ENCODE results near the gene MAP1B. TPM values are rescaled to one million over a fixed set of nuclear protein-coding genes. Genes with fewer than 3 reads are reported as not detected.

The MAP1B gene
- total RNA-seq, 1 donor from 2014 or later: 58.6 TPM

DNA sequence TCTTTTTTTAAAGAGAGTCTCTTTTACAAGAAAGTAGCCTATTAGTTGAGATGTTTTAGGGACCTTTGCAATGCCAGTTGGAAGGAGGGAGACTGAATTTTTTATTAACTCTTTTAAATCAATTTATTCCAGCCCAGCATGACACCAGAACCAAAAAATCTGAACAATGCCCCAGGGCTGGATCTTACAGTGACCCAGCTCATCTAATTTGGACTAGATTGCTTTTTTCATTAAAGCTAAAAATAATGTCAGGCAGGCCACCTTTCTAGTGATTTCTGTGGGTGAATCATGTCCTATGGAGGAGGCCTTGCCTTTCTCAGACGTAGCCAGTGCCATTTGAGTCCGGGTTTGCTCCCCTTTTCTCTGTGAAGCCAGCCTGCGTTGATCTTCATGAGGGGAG is 38.8 kb downstream of the MAP1B start:
- Mint-ChIP-seq H3K9me3 (ENCODE audit: low read depth) (no peaks in the 10 kb centered on the region), H3K27me3 (no peaks in the 10 kb centered on the region), H3K4me3 (ENCODE audit: low read depth) (no peak overlapping the region), H3K36me3 (ENCODE audit: insufficient read depth) (no peaks in the 10 kb centered on the region), H3K27ac (no peak overlapping the region), H3K4me1 (ENCODE audit: low read depth) (peaks cover 5% of the 10 kb centered on the region)
- no peak for DNase-seq (ENCODE audit: low spot score, unreplicated experiment)
- TF ChIP-seq CTCF (IDR thresholded peaks at IDR 0.05; ENCODE audit: unreplicated experiment): no peak

GRCh38 chr5:72147569-72147968 is 40.3 kb downstream of the MAP1B start:
- no peaks in the 10 kb centered on the region for H3K27me3 Mint-ChIP-seq
- H3K36me3 Mint-ChIP-seq (ENCODE audit: insufficient read depth): no peaks in the 10 kb centered on the region
- H3K4me3 Mint-ChIP-seq (ENCODE audit: low read depth): no peak overlapping the region
- no peak for TF ChIP-seq CTCF (IDR thresholded peaks at IDR 0.05; ENCODE audit: unreplicated experiment)
- H3K27ac Mint-ChIP-seq: no peak overlapping the region
- DNase-seq (ENCODE audit: low spot score, unreplicated experiment): no peak
- no peaks in the 10 kb centered on the region for H3K9me3 Mint-ChIP-seq (ENCODE audit: low read depth)
- peaks cover 9% of the 10 kb centered on the region for H3K4me1 Mint-ChIP-seq (ENCODE audit: low read depth)

GRCh38 chr5:72149742-72150141 is 42.5 kb downstream of the MAP1B start:
- Mint-ChIP-seq H3K4me1 (ENCODE audit: low read depth) (peaks cover 15% of the 10 kb centered on the region), H3K9me3 (ENCODE audit: low read depth) (no peaks in the 10 kb centered on the region), H3K27ac (no peak overlapping the region), H3K4me3 (ENCODE audit: low read depth) (no peak overlapping the region), H3K27me3 (no peaks in the 10 kb centered on the region), H3K36me3 (ENCODE audit: insufficient read depth) (no peaks in the 10 kb centered on the region)
- no peak for DNase-seq (ENCODE audit: low spot score, unreplicated experiment)
- TF ChIP-seq CTCF (IDR thresholded peaks at IDR 0.05; ENCODE audit: unreplicated experiment): no peak

DNA sequence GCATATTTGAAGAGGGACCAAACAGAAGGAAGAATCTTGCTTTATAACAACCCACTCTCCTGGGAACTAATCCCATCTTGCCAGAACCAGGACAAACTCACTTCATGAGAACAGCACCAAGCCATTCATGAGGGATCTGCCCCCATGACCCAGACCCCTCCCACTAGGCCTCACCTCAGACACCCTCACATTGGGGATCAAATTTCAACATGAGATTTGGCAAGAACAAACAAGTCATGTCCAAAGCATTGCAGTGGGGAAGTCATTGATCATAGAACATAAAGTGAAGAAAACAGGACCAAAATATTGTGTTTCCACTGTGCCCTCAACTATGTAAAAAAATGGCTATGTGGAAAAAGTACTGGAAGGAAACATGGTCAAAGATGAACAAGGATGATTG is 43.9 kb downstream of the MAP1B start:
- H3K27me3 Mint-ChIP-seq: no peaks in the 10 kb centered on the region
- H3K9me3 Mint-ChIP-seq (ENCODE audit: low read depth): no peaks in the 10 kb centered on the region
- peaks cover 16% of the 10 kb centered on the region for H3K4me1 Mint-ChIP-seq (ENCODE audit: low read depth)
- DNase-seq (ENCODE audit: low spot score, unreplicated experiment): no peak
- no peak overlapping the region for H3K27ac Mint-ChIP-seq
- H3K36me3 Mint-ChIP-seq (ENCODE audit: insufficient read depth): peaks cover 2% of the 10 kb centered on the region
- no peak overlapping the region for H3K4me3 Mint-ChIP-seq (ENCODE audit: low read depth)
- TF ChIP-seq CTCF (IDR thresholded peaks at IDR 0.05; ENCODE audit: unreplicated experiment): no peak

- no peak for TF ChIP-seq CTCF (IDR thresholded peaks at IDR 0.05; ENCODE audit: unreplicated experiment)
- H3K27me3 Mint-ChIP-seq: no peaks in the 10 kb centered on the region
- no peaks in the 10 kb centered on the region for H3K9me3 Mint-ChIP-seq (ENCODE audit: low read depth)
- H3K4me1 Mint-ChIP-seq (ENCODE audit: low read depth): peaks cover 16% of the 10 kb centered on the region
- H3K27ac Mint-ChIP-seq: no peak overlapping the region
- H3K36me3 Mint-ChIP-seq (ENCODE audit: insufficient read depth): peaks cover 2% of the 10 kb centered on the region
- no peak for DNase-seq (ENCODE audit: low spot score, unreplicated experiment)
- H3K4me3 Mint-ChIP-seq (ENCODE audit: low read depth): no peak overlapping the region
Observed at GRCh38 chr5:72151646-72152045, 44.4 kb downstream of the MAP1B start.

All from progenitor cell of endocrine pancreas (in vitro differentiated cells).